ENCODE results near the gene ZSWIM8. TPM values are rescaled to one million over a fixed set of nuclear protein-coding genes. Genes with fewer than 3 reads are reported as not detected.
"Not testable (repeated sequence)": the region's sequence is repeated elsewhere in the genome, so short reads cannot be mapped to it uniquely, and the experiment has no call there.

Gene ZSWIM8
- total RNA-seq, 1 experiment from 2014 or later = 41.1 TPM

DNA sequence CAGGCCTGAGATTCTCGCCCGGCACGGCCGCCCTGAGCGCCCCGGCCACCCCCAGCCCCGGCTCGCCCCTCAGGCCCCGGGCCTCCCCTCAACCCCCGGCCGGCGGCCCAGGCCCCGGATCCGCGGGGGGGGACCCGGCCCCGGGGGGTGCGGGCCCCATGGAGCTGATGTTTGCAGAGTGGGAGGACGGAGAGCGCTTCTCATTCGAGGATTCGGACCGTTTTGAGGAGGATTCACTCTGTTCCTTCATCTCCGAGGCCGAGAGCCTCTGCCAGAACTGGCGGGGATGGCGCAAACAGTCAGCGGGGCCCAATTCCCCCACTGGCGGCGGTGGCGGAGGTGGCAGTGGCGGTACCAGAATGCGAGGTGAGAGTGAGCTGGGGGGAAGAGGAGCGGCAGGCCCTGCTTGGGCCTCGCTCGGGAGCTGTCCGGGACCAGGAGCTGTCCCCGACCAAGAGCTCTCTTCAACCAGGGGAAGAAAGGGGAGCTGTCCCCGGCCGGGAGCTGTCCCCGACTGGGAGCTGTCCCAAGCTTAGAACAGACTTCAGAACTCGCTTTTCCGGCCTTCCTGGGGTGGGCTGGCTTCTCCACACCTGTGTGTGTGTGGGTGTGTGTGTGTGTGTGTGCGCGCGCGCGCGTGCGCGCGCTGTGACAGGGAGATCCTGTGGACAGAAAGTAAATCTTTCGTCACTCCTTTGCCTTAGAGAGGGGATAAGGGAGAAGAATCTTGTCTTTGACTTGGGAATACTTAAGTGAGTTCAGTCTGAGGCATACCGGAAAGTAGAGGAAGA is 510 bp downstream of the ZSWIM8 start:
- Histone ChIP-seq H3K4me3 (peak overlapping the region; percentile 77), H3K4me1 (peaks cover 7% of the 10 kb centered on the region), H3K27me3 (no peaks in the 10 kb centered on the region), H3K9me3 (replicated peaks) (no peaks in the 10 kb centered on the region), H3K36me3 (peaks cover 12% of the 10 kb centered on the region), H3K27ac (no peak overlapping the region; the same call in 1 of the 2 replicates)
- peak; percentile 58 to 62 for DNase-seq

DNA sequence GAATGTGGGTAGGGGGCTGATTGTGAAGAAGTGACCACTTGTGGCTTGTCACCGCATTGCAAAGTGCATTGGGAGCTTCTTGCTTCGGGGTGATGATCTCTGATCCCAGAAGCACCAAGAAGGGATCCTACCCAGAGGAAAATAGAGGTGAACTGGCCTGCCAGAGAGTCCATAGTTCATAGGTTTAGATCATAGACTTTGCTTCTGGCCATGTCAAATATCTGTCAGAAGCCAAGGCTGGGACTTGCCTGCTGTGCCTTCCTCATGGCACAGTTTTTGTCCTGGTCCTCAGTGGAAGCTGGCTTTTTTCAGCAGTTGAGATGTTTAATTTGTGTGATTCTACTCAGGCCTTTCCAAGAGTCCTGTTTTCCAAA is 1.1 kb downstream of the ZSWIM8 start:
- peaks cover 7% of the 10 kb centered on the region; the same call in 1 of the 2 replicates for H3K4me1 ChIP-seq
- peak overlapping the region; percentile 77 for H3K4me3 ChIP-seq
- H3K27ac ChIP-seq = no peak overlapping the region

DNA sequence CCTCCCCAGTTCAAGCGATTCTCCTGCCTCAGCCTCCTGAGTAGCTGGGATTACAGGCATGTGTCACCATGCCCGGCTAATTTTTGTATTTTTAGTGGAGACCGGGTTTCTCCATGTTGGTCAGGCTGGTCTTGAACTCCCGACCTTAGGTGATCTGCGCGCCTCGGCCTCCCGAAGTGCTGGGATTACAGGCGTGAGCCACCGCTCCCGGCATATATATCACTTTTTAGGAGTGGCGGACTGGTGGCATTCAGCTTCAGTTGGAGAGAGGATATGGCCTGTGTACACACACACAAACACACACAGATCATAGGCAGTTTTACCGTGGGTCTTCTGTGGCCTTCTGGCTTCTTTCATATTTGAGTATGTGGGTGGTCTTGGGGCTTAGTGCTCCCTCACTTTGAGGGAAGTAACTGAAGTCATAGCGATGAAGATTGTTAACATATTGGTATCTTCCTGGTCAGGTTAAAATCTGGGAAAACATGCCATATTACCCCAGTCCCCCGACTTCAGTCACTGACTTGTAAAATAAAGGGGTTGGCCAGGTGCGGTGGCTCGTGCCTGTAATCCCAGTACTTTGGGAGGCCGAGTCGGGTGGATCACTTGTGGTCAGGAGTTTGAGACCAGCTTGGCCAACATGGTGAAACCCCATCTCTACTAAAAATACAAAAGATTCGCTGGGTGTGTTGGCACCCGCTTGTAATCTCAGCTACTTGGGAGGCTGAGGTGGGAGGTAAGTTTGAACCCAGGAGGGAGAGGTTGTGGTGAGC is 1.8 kb downstream of the ZSWIM8 start:
- H3K9me3 ChIP-seq (replicated peaks); H3K27ac ChIP-seq; H3K27me3 ChIP-seq; H3K4me1 ChIP-seq; DNase-seq; H3K4me3 ChIP-seq: not testable (repeated sequence)
- peaks cover 21% of the 10 kb centered on the region for H3K36me3 ChIP-seq

More for the DNA sequence above, 1.1 kb downstream of the ZSWIM8 start:
- Histone ChIP-seq H3K36me3 (peaks cover 17% of the 10 kb centered on the region), H3K9me3 (replicated peaks) (no peaks in the 10 kb centered on the region), H3K27me3 (no peaks in the 10 kb centered on the region)
- DNase-seq = peak in 1 of 2 experiments; percentile 22

DNA sequence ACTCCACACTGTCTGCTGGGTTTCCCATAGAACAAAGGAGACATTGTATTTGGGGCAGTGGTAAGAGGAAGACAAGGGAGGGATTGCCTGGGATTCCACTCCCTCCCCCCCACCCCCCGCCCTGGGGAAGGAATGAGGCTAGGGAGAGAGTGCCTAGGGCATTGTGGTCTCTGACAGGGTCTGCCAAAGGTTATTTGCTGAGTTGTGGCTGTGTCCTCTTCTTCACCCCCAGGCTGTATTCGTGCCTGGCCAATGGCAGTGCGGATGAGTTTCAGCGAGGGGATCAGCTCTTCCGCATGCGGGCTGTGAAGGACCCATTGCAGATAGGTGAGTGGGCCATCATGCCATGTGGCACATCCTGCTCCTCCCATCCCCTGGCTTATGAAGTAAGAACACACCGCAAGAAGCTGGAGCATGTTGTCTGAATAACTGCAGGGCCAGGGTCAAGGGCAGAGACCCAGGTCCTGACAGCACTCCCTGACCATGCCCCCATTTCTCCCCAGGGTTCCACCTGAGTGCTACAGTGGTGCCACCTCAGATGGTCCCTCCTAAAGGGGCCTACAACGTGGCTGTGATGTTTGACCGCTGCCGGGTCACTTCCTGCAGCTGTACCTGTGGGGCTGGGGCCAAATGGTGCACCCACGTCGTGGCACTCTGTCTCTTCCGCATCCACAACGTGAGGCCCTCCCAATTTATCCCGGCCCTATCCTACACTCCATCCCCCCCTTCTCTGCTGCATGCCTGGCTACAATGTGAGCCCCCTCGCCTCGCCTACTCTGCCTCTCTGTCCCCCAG is 3.7 kb downstream of the ZSWIM8 start:
- Histone ChIP-seq H3K4me1 (peaks cover 7% of the 10 kb centered on the region; the same call in 1 of the 2 replicates), H3K36me3 (peaks cover 32% of the 10 kb centered on the region), H3K27ac (no peak overlapping the region), H3K4me3 (no peak overlapping the region), H3K27me3 (no peaks in the 10 kb centered on the region), H3K9me3 (replicated peaks) (no peaks in the 10 kb centered on the region)
- no peak for DNase-seq

DNA sequence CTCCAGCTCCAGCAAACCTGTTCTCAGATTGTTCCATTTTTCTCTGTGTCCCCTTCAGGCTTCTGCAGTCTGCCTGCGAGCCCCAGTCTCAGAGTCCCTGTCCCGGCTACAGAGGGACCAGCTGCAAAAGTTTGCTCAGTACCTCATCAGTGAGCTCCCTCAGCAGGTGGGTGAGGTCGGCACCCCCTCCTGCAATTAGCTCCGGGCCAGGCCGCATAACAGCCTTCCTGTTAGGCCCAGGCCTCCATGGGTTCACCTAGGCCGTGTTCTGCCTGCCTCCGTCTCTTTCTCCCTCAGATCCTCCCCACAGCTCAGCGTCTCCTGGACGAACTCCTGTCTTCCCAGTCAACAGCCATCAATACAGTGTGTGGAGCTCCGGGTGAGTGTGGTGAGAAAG is 4.3 kb downstream of the ZSWIM8 start:
- no peak for DNase-seq
- H3K4me1 ChIP-seq = peaks cover 5% of the 10 kb centered on the region; the same call in 1 of the 2 replicates
- H3K27ac ChIP-seq = no peak overlapping the region
- H3K27me3 ChIP-seq = no peaks in the 10 kb centered on the region
- no peak overlapping the region for H3K4me3 ChIP-seq
- peaks cover 37% of the 10 kb centered on the region for H3K36me3 ChIP-seq
- H3K9me3 ChIP-seq (replicated peaks) = no peaks in the 10 kb centered on the region

DNA sequence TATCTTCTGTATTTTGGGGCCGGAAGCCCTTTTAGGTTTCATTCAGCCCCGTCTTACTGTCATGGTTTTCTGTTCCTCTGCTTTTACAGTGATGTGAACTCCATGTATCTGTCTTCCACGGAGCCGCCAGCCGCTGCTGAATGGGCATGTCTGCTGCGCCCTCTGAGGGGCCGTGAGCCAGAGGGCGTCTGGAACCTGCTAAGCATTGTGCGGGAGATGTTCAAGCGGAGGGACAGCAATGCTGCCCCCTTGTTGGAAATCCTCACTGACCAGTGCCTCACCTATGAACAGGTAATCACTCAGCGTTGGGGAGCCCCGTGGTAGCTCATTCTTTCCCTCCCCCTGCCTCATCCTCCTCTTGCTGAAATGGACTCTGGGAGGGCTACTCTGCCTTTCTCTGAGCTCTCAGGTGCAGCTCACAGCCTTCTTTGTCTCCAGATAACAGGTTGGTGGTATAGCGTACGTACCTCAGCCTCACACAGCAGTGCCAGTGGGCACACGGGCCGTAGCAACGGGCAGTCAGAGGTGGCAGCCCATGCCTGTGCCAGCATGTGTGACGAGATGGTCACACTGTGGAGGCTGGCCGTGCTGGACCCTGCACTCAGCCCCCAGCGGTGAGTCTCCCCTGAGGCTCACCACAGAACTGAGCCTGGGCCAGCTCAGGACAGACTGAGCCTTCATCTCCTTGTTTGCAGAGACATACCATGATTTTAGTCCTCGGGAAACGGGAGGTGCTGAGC is 5.7 kb downstream of the ZSWIM8 start:
- no peak overlapping the region for H3K4me3 ChIP-seq
- no peak overlapping the region for H3K27ac ChIP-seq
- peaks cover 2% of the 10 kb centered on the region; the same call in 1 of the 2 replicates for H3K4me1 ChIP-seq
- no peaks in the 10 kb centered on the region for H3K27me3 ChIP-seq
- peaks cover 48% of the 10 kb centered on the region for H3K36me3 ChIP-seq
- no peak for DNase-seq
- H3K9me3 ChIP-seq (replicated peaks) = no peaks in the 10 kb centered on the region

DNA sequence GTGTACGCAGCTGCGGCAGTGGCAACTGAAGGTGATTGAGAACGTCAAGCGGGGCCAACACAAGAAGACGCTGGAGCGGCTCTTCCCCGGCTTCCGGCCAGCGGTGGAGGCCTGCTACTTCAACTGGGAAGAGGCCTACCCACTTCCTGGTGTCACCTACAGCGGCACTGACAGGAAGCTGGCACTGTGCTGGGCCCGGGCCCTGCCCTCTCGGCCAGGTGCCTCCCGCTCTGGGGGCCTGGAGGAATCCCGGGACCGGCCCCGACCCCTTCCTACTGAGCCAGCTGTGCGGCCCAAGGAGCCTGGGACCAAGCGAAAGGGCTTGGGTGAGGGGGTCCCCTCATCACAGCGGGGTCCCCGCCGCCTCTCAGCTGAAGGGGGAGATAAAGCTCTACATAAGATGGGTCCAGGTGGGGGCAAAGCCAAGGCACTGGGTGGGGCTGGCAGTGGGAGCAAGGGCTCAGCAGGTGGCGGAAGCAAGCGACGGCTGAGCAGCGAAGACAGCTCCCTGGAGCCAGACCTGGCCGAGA is 6.5 kb downstream of the ZSWIM8 start:
- H3K27me3 ChIP-seq = no peaks in the 10 kb centered on the region
- no peak overlapping the region for H3K4me3 ChIP-seq
- H3K27ac ChIP-seq = no peak overlapping the region
- H3K9me3 ChIP-seq (replicated peaks) = no peaks in the 10 kb centered on the region
- no peak for DNase-seq
- H3K4me1 ChIP-seq = no peaks in the 10 kb centered on the region
- peaks cover 56% of the 10 kb centered on the region for H3K36me3 ChIP-seq

DNA sequence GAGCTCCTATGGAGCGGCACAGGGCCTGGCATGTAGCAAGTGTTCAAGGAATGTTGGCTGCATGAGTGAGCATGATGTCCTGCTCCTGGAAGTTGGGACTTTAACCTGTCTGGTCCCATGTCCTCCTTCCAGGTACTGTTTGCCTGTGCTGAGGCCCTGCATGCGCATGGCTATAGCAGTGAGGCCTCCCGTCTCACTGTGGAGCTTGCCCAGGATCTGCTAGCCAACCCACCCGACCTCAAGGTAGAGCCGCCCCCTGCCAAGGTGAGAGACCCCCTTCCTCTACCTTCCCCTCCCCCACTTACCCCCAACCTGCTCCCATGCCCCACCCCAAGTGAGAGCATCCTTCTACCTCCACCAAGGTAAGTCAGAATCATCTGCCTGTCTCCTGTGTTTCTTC is 8.1 kb downstream of the ZSWIM8 start:
- DNase-seq = no peak
- Histone ChIP-seq H3K4me3 (no peak overlapping the region), H3K4me1 (no peaks in the 10 kb centered on the region), H3K27ac (no peak overlapping the region), H3K27me3 (no peaks in the 10 kb centered on the region), H3K9me3 (replicated peaks) (no peaks in the 10 kb centered on the region), H3K36me3 (peaks cover 68% of the 10 kb centered on the region)

DNA sequence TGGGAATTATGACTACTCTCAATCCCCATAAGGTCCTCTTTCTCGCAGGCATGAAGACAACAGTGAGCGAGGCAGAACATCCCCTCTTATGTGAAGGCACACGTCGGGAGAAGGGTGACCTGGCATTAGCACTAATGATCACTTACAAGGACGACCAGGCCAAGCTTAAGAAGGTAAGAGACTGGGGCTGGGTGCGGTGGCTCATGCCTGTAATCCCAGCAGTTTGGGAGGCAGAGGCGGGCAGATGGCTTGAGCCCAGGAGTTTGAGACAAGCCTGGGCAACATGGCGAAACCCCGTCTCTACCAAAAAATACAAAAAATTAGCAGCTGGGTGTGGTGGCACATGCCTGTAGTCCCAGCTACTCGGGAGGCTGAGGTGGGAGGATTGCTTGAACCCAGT is 10.1 kb downstream of the ZSWIM8 start:
- DNase-seq; H3K27ac ChIP-seq; H3K27me3 ChIP-seq; H3K9me3 ChIP-seq (replicated peaks); H3K4me3 ChIP-seq; H3K4me1 ChIP-seq: not testable (repeated sequence)
- peaks cover 67% of the 10 kb centered on the region for H3K36me3 ChIP-seq

DNA sequence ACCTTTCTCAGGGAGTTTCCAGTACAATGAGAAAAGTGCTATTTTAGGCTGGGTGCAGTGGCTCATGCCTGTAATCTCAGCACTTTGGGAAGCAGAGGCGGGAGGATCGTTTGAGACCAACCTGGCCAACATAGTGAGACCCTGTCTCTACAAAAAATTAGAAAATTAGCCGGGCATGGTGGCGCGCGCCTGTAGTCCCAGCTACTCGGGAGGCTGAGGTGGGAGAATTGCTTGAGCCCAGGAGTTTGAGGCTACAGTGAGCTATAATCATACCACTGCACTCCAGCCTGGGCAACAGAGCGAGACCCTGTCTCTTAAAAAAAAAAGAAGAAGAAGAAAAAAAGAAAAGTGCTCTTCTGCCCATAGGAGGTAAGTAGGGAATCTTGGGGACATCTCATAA is 10.6 kb downstream of the ZSWIM8 start:
- not testable (repeated sequence) for H3K27me3 ChIP-seq; H3K4me3 ChIP-seq; H3K9me3 ChIP-seq (replicated peaks); DNase-seq; H3K4me1 ChIP-seq; H3K27ac ChIP-seq
- peaks cover 64% of the 10 kb centered on the region for H3K36me3 ChIP-seq

DNA sequence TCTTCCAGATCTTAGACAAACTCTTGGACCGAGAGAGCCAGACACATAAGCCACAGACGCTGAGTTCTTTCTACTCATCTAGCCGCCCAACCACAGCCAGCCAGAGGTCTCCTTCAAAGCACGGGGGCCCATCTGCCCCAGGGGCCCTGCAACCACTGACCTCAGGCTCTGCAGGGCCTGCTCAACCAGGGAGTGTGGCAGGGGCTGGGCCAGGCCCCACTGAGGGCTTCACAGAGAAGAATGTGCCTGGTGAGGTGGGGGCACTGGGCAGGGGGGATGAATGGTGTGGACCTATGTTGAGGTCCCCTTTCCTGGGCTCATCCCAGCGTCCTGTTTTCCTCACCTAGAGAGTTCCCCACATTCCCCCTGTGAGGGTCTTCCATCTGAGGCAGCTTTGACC is 11.4 kb downstream of the ZSWIM8 start:
- Histone ChIP-seq H3K36me3 (peaks cover 60% of the 10 kb centered on the region), H3K9me3 (replicated peaks) (no peaks in the 10 kb centered on the region), H3K4me1 (no peaks in the 10 kb centered on the region), H3K4me3 (no peak overlapping the region), H3K27me3 (no peaks in the 10 kb centered on the region), H3K27ac (no peak overlapping the region)
- DNase-seq = no peak

DNA sequence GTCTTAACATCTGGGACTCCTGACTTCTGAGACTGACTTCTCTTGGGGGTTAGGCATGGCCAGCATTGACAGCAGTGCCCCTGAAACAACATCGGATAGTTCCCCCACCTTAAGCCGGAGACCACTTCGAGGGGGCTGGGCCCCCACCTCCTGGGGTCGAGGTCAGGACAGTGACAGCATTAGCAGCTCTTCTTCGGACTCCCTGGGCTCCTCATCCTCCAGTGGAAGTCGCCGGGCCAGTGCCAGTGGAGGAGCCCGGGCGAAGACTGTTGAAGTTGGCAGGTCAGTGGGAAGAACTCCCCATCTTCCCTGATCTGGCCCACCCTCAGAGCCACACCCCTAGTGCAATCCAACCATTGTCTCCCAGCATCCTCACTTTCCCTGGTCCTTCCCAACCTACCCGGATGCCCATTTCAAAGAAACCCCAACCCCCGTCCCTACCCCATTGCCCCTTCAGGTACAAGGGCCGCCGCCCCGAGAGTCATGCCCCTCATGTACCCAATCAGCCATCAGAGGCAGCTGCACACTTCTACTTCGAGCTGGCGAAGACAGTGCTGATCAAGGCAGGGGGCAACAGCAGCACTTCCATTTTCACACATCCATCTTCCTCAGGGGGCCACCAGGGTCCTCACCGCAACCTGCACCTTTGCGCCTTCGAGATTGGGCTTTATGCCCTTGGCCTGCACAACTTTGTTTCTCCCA is 12.1 kb downstream of the ZSWIM8 start:
- Histone ChIP-seq H3K4me1 (no peaks in the 10 kb centered on the region), H3K9me3 (replicated peaks) (no peaks in the 10 kb centered on the region), H3K27ac (no peak overlapping the region), H3K4me3 (no peak overlapping the region), H3K36me3 (peaks cover 67% of the 10 kb centered on the region), H3K27me3 (no peaks in the 10 kb centered on the region)
- DNase-seq = no peak

DNA sequence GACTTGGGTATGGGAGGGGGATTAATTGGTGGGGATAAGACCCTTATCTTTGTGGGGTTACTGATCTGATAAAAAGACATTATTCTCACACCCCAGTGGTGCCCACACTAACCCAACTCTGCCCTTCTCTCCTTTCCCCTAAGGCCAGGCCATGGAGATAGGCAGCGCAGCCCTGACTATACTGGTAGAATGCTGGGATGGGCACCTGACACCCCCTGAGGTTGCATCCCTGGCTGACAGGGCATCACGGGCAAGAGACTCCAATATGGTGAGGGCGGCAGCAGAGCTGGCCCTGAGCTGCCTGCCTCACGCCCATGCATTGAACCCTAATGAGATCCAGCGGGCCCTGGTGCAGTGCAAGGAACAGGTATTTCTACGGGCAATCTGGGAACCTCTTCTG is 12.7 kb downstream of the ZSWIM8 start:
- DNase-seq = no peak
- no peak overlapping the region for H3K27ac ChIP-seq
- H3K4me3 ChIP-seq = no peak overlapping the region
- peaks cover 66% of the 10 kb centered on the region for H3K36me3 ChIP-seq
- no peaks in the 10 kb centered on the region for H3K27me3 ChIP-seq
- no peaks in the 10 kb centered on the region for H3K9me3 ChIP-seq (replicated peaks)
- no peaks in the 10 kb centered on the region for H3K4me1 ChIP-seq
